GM19328 (cell line): ENCODE results near the gene IFNLR1.
"Not testable (repeated sequence)": the region's sequence is repeated elsewhere in the genome, so short reads cannot be mapped to it uniquely, and the experiment has no call there.

Source experiments
- ATAC-seq: cut with Tn5 transposase; IDR thresholded peaks from one replicate; pipeline ENCODE4 v1.9.1; 2021; ENCODE audit warnings: mild to moderate bottlenecking, moderate library complexity; ENCODE audit not compliant: unreplicated experiment

IFNLR1 gene

GRCh38 chr1:24186993-24187790 is at the start of gene IFNLR1:
TSS of gene IFNLR1 (minus strand) at chr1:24187289. CDS start at chr1:24187248, 41 bp downstream.
- no peak for ATAC-seq

GRCh38 chr1:24235921-24236788 is 49.1 kb upstream of the IFNLR1 start:
- ATAC-seq: no peak

GRCh38 chr1:24233684-24234600 is 46.9 kb upstream of the IFNLR1 start:
- ATAC-seq: no peak

GRCh38 chr1:24231701-24232100 is 44.6 kb upstream of the IFNLR1 start:
- ATAC-seq: no peak

- ATAC-seq: no peak
These were observed 41.2 kb upstream of the IFNLR1 start for GRCh38 chr1:24228311-24228710.

- no peak for ATAC-seq
These were observed 39.7 kb upstream of the IFNLR1 start for GRCh38 chr1:24226749-24227148.

GRCh38 chr1:24224761-24225160 is 37.7 kb upstream of the IFNLR1 start:
- ATAC-seq: no peak

GRCh38 chr1:24224086-24224485 is 37.0 kb upstream of the IFNLR1 start:
- no peak for ATAC-seq

GRCh38 chr1:24222793-24223192 is 35.7 kb upstream of the IFNLR1 start:
- no peak for ATAC-seq

- ATAC-seq: no peak
These were observed 35.0 kb upstream of the IFNLR1 start for GRCh38 chr1:24222008-24222605.

GRCh38 chr1:24221246-24221645 is 34.2 kb upstream of the IFNLR1 start:
- ATAC-seq: no peak

- ATAC-seq: no peak
These were observed 29.4 kb upstream of the IFNLR1 start for GRCh38 chr1:24216276-24217074.

GRCh38 chr1:24215226-24215814 is 28.2 kb upstream of the IFNLR1 start:
- no peak for ATAC-seq

GRCh38 chr1:24212376-24212775 is 25.3 kb upstream of the IFNLR1 start:
- no peak for ATAC-seq

GRCh38 chr1:24210195-24210627 is 23.1 kb upstream of the IFNLR1 start:
- ATAC-seq: no peak

GRCh38 chr1:24209097-24209496 is 22.0 kb upstream of the IFNLR1 start:
- ATAC-seq: no peak

- no peak for ATAC-seq
These were observed 20.6 kb upstream of the IFNLR1 start for GRCh38 chr1:24207709-24208108.

GRCh38 chr1:24207395-24207687 is 20.3 kb upstream of the IFNLR1 start:
- ATAC-seq: not testable (repeated sequence)
